Dedifferentiated amniotic fluid mesenchymal stem cell (primary cell): ENCODE measurements around the gene USP6NL.

Experiments
- DNase-seq: peaks from one replicate; pipeline ENCODE4 v3.0.0-alpha.2; 2016; ENCODE audit errors: extremely low spot score

The USP6NL gene

DNA sequence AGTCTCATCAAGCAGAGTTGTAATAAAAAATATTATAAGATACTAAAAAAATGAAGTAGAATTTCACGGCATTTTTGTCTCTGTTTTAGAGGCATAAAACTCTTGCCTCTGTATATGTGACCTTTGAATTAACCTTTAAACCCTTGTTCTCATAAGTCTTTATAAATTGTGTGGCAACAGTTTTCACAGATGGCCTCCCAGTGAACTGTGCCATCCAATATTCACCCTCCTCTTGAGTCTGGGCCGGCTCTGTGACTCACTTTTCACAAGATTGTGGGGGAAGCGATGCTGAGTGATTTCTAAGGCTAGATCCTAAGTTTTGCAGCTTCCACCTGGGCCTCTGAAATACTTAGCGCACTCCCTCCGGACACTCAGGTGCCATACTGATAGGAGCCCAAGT is 4.6 kb upstream of the USP6NL start:
- no peak for DNase-seq

DNA sequence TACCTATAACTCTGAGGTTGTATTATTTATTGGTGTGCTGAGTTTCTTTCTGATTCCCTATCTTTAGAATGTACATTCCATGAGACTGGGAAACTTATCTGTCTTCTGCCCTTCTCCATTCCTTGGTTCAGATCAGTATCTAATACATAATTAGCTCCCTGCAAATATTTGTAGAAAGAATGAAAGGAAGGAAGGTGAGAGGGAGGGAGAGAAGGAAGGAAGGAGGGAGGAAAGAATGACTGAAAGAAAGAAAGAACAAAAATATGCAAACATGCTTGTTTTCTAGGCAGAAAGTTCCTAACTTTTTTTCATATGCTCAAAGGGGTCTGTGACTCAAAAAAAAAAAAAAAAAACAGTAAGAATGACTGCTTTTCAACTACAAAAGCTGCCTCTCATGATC is 3.9 kb upstream of the USP6NL start:
- DNase-seq, result no peak

DNA sequence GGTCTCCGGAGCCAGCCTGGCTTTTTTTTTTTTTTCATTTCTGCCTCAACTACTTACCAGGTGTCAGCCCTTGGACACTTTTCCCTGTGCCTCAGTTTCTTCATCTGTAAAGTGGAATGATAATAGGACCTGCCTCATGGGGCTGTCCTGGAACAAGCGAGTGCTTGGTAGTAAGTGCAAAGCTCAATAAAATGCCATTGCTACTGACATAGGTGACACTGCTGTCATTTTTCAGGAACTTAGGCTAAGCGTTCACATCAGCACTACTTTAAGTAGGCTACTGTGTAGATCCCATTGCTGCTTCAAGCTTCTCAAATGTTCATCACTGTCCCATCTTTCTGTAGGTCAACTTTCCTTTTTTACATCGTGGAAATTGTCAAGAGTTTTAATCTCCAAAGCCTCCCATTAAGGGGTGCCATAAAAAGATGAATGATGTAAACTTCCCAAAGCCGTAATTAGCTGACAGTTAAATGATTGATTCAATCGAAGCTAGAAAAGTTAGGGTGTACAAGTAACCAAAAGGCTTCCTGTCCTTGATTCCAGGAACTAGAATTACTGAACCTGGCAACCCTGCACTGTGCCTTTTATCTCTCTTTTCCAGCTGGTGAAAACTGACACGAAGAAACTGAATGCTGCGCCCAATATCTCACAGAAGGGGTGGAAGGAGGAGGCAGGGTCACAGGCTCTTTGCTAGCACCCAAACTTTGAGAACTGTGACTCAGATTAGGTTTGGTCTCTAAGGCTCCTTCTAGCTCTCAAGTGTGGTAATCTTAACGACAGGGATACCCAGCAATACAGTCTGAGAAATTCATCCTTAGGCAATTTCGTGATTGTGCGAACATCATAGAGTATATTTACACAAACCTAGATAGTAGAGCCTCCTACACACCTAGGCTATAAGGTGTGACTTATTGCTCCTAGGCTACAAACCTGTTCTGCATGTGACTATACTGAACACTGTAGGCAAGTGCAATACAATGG is 861 bp upstream of the USP6NL start:
- DNase-seq, result no peak

DNA sequence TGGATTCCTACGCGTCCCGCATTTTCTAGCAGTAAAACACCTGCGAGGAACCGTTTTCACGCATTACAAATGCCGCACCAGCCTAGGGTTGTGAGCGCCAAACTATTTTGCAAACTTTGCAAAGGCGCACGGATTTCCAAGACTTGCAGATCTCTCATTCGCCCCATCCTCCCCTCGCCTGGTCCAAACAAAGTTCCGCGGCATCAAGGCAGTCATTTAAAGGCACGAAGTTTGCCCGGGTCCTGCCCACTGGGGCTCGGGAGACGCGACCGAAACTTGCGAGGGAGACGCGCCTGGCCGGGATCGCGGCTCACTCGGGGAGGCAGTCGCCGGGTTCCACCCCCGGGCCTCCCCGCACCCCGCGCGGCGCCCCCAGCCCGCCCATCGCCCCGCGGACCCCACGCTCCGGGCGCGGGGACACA is 613 bp downstream of the USP6NL start:
- peak; percentile 33 for DNase-seq

DNA sequence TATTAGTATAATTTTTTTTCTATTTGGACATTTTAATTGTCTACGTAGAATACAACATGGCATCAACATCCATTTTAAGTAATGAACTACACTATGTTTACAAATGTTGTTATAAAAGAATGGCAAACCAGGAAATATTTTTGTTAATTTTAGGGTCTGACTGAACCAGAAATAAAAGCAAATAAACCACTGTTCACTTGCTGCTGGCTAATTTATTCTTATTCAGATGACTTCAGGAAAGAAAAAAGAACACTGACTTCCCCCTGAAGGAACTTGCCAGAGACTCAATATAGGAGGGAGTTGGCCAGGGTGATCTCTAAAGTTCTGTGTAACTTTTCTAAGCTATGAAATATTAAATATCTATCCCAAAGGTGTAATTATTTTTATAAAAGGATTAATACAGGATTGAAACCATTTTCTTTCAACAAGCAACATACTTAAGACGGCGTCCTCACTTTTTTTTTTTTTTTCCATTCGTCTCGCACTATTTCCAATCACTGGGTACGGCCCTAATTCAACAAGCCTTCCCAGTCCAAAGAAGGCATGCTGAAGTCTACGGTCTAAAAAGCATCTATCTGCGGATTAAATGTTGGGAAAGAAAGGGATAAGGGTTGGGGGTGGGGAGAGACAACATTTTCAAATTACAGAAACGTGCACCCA is 1.2 kb downstream of the USP6NL start:
- DNase-seq, result no peak

DNA sequence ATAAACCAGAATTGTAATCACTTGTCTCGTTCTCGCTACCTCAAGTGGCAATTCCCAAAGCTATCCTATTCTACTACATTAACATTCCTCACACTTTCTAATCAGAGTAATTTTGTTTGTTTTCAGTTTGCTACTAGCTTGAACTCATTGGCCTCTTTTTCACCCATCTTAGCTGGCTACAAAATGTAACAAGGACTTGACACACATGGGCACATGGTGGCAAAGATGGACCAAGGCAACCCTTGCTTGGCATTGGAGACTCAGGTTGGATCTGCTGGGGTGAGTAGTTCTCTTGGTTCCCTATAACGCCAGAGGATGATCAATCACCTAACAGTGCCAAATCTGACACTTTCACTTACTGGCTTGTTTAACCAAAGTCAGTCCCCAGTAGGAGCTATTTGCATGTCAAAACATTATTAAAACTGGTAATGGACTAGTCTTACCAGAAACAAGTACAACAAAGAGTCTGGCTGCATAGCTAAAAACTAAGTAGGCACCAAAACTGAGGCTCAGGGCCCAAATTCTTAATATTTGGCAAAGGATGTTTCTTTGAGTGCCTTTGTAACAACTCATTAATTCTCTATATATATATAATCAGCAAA is 1.9 kb downstream of the USP6NL start:
- DNase-seq, result no peak

DNA sequence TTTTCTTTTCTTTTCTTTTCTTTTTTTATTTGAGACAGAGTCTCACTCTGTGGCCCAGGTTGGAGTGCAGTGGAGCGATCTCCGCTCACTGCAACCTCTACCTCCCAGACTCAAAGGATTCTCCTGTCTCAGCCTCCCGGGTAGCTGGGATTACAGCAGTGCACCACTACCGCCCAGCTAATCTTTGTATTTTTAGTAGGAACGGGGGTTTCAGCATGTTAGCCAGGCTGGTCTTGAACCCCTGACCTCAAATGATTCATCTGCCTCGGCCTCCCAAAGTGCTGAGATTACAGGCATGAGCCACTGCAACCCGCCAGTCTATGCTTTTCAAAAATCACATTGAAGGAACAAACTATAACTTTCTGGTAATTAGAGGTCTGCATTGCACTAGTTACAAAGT is 2.4 kb downstream of the USP6NL start:
- no peak for DNase-seq

DNA sequence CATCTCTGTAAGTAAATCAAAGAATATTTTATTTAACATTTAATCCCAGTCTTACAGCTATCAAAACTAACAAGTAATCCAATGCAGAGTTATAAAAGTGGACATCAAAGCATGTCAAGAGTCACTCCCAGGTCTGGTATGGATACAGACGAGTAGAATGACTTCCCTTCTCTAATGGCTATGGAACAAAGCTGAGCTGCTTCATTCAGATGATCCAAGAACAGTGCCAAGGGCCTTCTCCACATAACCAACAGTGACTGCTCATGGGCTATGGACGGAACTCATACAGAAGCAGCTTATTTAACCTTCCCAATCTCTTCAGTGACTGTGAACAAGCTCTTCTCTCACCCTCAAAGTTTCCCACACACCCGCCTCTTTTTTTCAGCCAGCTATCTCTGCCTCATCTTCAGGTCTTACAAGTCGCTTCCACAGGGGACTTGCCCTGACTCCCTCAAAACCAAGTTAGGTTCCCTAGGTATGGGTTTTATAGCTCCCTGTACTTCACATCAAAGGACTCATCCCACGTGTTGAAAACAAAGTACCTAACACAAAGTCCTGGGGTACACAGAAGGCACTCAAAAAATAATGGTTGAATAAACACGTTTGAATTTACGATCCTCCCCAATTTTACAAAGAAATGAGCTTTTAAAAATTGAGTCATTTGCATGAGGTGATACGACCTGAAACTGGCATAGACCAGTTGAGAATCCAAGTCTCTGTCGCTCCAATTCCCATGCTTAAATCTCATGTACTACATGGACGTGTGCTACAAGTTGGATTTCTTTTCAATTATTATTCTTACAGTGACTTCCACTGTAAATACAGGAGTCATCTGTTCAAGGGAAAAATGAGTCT is 3.1 kb downstream of the USP6NL start:
- DNase-seq, result no peak

DNA sequence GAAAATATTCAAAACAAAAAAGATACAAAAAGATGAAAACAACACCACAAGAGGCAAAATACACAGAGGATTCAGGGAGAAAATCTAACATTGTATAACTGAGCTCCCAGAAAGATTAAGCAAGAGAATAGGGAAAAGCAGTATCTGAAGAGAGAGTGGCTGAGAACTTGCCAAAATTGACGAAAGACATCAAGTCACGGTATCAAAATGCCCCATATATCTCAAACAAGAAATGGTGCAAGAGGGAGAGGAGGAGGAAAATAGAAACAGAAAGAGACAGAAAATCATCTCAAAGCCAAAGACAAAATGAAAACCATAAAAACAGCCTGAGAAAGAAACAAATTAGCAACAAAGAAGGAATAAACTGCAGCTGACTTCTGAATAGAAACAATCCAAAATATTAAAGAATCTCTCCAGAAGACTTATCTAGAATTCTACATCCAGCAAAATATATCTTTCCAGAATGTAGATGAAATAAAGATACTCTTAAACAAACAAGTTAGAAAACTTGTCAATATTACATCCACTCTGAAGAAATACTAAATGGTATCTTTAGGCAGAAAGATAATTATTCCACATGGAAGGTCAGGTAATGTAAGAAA is 5.5 kb downstream of the USP6NL start:
- DNase-seq, result no peak

DNA sequence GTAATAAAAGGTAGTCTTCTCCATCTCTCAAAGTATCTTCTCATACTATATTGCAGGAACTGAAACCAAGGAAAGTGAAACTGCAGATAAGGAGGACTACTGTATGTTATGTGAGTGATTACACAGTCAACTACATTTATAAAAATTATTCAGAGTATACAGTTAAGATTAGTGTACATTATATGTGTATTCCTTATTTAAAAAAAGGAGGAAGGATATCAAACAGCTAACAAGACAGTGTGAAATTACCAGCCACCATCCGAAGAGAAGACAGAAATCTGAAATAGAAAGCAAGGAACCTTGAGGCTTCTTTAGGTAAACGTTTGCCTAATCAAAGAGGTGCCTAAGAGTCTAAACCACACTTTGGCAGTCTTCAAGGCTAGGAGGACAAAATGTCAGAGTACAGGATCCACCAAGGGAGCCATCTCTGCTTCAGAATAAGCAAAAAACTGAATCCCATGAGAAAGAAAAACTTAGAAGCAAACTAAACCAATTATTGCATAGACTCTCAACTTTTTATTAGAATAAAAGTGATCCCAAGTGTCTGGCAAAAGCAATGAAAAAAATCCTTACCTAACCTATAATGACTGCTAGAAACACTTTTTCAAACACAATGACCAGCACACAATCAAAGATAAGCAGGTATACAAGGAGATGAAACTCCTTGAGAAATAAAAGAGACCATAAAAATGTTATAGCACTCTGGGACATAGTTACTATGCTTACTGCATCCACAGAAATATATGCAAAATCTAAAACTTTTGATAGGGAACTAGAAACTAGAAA is 6.4 kb downstream of the USP6NL start:
- no peak for DNase-seq

DNA sequence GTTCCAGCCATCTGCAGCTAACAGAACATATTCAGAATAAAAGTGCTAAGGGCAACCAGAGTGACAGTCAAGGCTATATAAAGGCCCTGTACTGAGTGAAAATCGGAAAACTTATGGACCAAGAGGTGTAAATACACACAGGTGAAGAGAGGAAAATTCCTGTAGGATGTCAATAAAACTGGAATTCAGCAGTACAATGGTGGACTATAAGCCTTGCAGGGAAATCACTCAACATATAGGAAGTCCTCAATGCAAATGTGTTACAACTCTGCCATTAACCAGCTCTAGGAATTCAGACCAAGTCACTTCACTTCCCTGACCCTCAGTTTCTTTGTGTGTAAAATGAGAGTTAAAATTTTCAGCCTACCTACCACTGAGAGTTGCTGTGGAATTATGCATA is 7.7 kb downstream of the USP6NL start:
- no peak for DNase-seq

DNA sequence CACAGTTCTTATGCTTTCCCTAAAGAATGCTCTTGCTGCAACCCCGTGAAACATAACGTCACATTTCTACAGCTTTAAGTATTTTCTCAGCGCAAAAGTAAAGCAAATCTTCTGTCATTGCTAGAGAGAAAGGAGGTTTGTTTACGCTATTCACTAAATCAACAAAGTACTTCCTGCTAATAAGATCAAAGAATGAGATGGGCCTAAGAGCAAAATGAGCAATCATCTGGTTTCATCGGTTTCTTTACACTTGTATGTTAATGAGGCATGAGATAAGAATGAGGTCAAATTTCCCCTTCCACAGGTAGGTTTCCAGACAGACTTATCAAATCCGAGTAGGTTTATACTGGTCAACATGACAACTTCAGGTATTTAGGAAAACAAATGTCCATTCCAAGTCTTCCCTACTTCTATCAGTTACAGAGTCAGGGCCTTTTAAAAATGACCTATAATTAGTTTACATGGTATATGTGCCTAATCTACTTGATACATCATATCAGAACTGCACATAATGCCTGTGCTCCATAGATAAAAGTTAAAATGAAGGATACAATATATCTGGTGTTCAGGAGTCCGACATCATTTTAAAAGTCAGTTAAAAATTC is 8.4 kb downstream of the USP6NL start:
- no peak for DNase-seq

DNA sequence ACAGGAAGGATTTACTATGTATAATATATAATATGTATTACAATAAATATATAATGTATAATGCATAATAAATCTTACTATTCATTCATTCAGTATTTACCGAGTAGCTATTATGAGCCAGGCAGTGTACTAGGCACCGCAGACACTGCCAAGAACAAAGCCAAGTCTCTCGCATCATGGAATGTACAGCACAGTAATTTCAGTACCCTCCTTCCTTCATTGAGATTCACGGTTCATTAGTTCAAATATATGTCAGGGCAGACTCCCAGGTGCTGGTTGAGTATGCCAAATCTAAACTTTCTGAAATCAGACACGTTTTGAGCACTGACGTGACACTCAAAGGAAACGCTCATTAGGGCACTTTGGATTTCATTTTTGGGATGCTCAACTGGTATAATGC is 9.1 kb downstream of the USP6NL start:
- no peak for DNase-seq

DNA sequence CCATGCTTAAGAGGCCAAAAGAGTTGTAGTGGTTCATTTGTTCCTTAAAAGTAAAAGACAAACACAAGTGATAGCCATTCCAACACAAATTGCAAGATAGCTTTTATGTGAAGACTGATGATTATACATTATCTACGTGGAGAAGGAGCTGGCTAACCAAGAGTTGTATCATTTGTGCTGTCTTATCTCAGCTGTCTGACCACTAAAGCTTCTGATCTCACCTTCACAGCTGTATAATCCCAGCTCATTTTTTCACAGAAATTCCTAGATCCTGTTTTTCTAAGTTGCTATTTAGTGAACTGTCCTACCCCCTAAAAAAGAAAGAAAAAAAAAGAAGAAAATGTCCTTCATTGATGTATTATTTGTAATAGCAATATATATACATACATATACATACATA is 9.8 kb downstream of the USP6NL start:
- DNase-seq, result no peak

DNA sequence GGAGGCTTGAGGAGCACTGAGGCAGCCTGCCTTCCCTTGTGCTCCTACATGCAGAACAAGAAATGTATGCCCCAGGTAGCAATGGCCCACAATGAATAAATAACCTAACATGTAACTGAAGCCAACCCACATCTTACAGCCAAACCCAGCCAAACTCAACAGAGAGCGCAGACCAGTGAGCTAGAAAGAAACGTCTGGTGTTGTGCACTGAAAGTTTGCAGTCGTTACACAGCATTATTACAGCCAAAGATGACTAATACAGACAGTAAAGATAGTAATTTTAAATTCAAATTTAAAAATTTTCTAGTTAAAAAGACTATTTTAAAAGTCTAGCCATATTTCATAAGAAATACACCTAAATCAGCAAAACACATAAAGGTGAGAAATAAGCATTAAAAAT is 11.2 kb downstream of the USP6NL start:
- no peak for DNase-seq

DNA sequence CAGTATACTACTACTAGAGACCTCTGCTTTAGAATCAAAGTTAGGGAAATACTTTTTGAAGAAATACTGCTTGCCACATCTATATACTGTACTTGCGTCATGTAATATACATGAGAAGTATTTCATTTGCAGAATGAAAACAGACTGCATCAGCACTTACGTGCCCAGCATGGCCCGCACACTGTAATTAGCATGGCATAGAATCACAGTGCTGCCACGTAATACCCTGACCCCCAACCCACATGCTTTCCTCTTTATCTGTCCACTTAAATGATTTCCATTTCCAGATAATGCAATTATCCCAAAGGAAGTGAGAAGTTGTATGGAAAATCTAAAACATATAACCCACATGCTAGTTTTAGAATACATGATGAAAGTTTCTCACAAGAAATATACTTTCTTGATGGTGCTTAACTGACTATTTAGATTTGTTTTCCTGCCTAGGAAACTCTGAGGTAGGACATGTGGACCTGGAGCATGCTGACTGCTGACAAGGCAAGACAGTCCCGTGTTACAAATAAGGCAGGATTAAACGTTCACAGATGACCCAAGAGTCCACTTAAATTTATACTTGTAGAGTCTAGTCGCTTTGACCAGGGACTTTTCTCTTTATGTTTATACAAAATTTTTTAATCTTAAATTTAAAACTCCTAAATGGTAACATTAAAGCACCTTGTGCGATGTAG is 12.6 kb downstream of the USP6NL start:
- no peak for DNase-seq

DNA sequence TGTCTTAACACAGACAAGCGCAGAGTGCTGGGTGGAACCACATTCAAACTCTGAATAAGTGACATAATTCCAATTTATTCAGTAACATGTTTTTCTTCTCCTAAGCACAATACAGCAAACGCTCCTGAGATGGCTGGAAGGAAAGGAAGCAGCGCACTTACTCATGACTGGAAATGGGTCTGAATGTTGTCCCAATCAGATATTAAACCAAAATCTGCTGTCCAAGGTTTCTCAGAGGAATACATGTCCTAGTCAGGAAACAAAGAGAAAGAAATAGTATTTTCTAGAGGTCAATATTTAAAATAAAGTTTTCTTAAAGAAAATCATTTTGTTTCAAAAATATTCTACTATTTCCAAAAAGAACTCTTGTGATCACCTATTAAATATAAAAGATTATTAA is 14.0 kb downstream of the USP6NL start:
- no peak for DNase-seq

DNA sequence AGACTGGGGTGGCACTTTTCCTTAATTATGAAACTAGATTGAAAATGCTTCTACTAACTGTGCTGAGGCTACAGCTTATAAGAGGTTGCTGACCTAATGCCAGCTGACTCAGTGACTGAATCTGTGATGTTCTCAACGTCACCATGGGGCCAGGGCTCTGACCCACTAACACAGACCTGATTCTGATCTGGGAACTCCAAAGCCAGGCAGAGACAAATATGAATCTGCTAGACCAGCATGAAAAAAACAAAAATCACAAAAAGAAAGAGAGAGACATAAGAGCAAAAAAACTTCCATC is 16.1 kb downstream of the USP6NL start:
- no peak for DNase-seq

DNA sequence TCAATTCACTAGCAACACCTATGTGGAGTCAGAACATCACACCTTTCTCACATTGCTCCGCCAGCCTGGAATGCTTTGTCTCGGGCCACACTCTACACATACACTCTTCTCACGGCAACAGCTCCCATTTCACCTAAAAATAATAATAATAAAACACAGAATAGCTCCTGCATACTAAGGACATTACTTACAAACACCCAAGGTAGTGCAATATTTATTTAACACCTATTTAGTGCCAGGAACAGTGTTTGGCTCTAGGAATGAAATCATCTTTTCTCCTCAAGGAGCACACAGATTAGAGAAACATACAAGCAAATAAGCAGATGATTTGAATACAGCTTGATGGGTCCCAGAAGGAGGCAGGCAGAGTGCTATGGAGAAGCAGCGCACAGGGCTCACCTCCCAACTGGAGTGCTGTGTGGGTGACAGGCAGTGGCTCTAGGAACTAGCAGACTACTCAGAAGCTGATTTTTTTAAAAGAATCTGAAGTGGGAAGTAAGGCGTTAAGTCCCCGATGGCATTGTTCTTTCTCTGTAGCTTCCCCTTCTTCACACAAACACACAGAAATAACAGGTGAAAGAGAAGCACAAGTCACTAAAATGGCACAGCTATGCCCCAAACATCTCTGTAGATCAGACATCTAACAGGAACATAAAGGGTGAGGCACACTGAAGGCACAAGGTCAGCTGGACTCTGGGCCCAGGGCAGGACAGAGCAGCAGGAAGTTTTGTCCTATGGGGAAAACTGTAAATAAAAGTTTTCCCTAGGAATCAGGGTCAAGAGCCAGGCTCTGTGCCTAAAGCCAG is 16.7 kb downstream of the USP6NL start:
- DNase-seq, result no peak
